BE2C (cell line): Measurements from ENCODE around the gene FYN.

Experiments used
- DNase-seq: peaks from one replicate; pipeline ENCODE4 v3.0.0-alpha.2; 2020
- H3K27me3 ChIP-seq: fragments of 250-450 bp; sonication (Bioruptor Pico); 2 replicates; pipeline ENCODE4 v1.5.1; 2020; ENCODE audit warnings: mild to moderate bottlenecking
- H3K36me3 ChIP-seq: fragments of 250-450 bp; sonication (Bioruptor Pico); 2 replicates; pipeline ENCODE4 v1.5.1; 2020; ENCODE audit warnings: mild to moderate bottlenecking
- H3K4me1 ChIP-seq: fragments of 250-450 bp; sonication (Bioruptor Pico); 2 replicates; pipeline ENCODE4 v1.5.1; 2020
- H3K4me3 ChIP-seq: 2 replicates; pipeline ENCODE4 v1.5.1; 2011; ENCODE audit warnings: low read depth, low read length
- H3K9me3 ChIP-seq: fragments of 250-450 bp; sonication (Bioruptor Pico); 2 replicates; pipeline ENCODE4 v1.5.1; 2020
- CTCF ChIP-seq: IDR thresholded peaks from 2 replicates; pipeline ENCODE4 v1.5.1; 2012; ENCODE audit warnings: mild to moderate bottlenecking, low read depth, low read length

The FYN gene

GRCh38 chr6:111825439-111826086 is 47.7 kb downstream of the FYN start:
- H3K9me3 ChIP-seq = no peaks in the 10 kb centered on the region
- DNase-seq = no peak
- H3K4me1 ChIP-seq = peaks cover 41% of the 10 kb centered on the region
- TF ChIP-seq CTCF = no peak
- no peaks in the 10 kb centered on the region for H3K27me3 ChIP-seq
- H3K4me3 ChIP-seq = no peak overlapping the region
- peaks cover 12% of the 10 kb centered on the region; the same call in 1 of the 2 replicates for H3K36me3 ChIP-seq

- H3K9me3 ChIP-seq = no peaks in the 10 kb centered on the region
- H3K4me3 ChIP-seq = no peak overlapping the region
- H3K36me3 ChIP-seq = peaks cover 12% of the 10 kb centered on the region; the same call in 1 of the 2 replicates
- DNase-seq = no peak
- TF ChIP-seq CTCF = no peak
- H3K27me3 ChIP-seq = no peaks in the 10 kb centered on the region
- peaks cover 35% of the 10 kb centered on the region for H3K4me1 ChIP-seq
Observed at GRCh38 chr6:111824608-111825337, 48.5 kb downstream of the FYN start.

- TF ChIP-seq CTCF = no peak
- peaks cover 10% of the 10 kb centered on the region; the same call in 1 of the 2 replicates for H3K36me3 ChIP-seq
- no peaks in the 10 kb centered on the region for H3K9me3 ChIP-seq
- DNase-seq = no peak
- no peaks in the 10 kb centered on the region for H3K27me3 ChIP-seq
- no peak overlapping the region for H3K4me3 ChIP-seq
- H3K4me1 ChIP-seq = peaks cover 27% of the 10 kb centered on the region
Observed at GRCh38 chr6:111823831-111824607, 49.2 kb downstream of the FYN start.

- H3K27me3 ChIP-seq = no peaks in the 10 kb centered on the region
- no peak for DNase-seq
- TF ChIP-seq CTCF = no peak
- peaks cover 2% of the 10 kb centered on the region; the same call in 1 of the 2 replicates for H3K36me3 ChIP-seq
- H3K4me1 ChIP-seq = peaks cover 25% of the 10 kb centered on the region
- H3K9me3 ChIP-seq = no peaks in the 10 kb centered on the region
- no peak overlapping the region for H3K4me3 ChIP-seq
Observed at GRCh38 chr6:111823012-111823411, 50.2 kb downstream of the FYN start.

GRCh38 chr6:111819458-111819857 is 53.8 kb downstream of the FYN start:
- no peaks in the 10 kb centered on the region for H3K36me3 ChIP-seq
- no peaks in the 10 kb centered on the region for H3K9me3 ChIP-seq
- no peak for DNase-seq
- H3K4me3 ChIP-seq = no peak overlapping the region
- H3K4me1 ChIP-seq = peaks cover 7% of the 10 kb centered on the region; the same call in 1 of the 2 replicates
- no peaks in the 10 kb centered on the region for H3K27me3 ChIP-seq
- TF ChIP-seq CTCF = no peak
